HG02840 (cell line): ENCODE measurements around the gene PLA2G10.
"Not testable (repeated sequence)": the region's sequence is repeated elsewhere in the genome, so short reads cannot be mapped to it uniquely, and the experiment has no call there.

Experiments
- ATAC-seq: cut with Tn5 transposase; IDR thresholded peaks from one replicate; pipeline ENCODE4 v1.9.1; 2021; ENCODE audit warnings: mild to moderate bottlenecking, moderate library complexity, moderate number of reproducible peaks; ENCODE audit not compliant: unreplicated experiment, low FRiP score

The PLA2G10 gene

DNA sequence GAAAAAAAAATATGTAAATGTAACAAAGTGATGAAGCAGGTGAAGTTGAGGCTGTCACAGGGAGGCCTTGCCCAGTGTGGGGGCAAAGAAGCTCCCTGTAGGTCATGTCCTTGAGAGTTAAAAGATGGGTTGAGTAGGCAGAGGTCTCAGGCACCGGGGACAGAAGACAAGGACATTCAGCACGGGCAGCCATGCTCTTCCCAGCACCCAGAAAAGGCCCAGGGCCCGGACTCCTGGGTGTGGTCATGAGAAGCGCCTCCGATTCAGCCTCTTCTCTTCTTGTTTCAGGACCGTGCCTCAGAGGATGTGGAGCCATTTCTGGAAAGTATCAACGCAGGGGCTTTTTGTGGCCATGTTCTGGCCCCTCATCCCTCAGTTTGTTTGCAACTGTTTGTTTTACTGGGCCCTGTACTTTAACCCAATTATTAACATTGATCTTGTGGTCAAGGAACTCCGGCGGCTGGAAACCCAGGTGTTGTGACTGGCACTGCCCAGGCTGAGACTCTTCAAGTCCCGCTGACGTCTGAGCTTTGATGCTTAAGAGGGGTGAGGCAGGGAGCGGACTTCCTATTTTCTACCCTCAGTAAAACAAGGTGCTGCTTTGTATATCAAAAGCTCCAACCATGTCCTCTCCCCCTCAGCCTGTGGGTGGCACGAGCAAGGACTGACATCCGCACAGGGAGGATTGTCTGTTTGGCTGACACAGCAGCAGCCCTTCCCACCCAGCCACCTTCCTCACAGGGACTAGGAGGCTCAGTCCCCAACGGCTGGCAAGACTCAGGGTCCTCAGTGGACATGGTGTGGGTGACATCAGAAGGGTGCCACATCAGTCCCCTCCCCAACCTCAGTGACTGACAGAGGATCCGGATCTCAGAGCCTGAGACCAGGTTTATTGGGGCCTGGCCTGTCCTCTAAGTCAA is 26.5 kb downstream of the PLA2G10 start:
- ATAC-seq, result no peak

DNA sequence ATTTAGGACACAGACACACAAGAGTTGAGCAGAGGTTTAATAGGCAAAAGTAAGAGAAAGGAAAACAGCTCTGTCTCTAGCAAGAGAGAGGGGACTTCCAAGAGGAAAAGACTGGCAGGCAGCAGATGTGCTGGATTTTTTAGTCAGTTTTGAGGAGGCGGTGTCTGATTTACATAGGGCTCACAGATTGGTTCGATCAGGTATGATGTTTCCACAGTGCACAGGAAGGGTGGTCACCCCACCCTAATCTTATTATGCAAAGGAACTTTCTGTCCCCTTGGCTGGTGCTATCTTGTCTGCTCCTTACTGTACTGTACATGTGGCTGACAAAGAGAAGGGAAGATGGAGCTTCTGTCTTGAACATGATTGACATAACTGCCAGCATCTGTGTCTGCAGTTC is 36.0 kb downstream of the PLA2G10 start:
- ATAC-seq, result peak; percentile 75

DNA sequence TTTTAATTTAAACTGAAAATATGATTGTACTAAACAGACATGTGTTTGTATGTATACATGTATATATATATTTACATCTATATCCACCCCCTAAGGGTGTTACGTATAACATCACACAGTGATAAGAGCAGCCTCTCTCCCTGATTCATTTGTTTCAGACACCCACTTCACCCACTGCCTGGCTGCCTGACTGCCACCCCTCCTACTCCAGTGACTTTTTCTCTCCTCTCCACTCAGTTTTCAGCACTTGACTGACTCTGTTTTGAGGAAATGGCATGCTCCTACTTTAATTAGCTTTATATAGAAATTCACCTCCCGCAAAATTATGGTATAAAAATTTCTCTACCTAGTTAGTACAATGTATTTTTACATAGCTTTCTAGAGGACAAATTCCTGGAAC is 41.4 kb downstream of the PLA2G10 start:
- ATAC-seq, result no peak

DNA sequence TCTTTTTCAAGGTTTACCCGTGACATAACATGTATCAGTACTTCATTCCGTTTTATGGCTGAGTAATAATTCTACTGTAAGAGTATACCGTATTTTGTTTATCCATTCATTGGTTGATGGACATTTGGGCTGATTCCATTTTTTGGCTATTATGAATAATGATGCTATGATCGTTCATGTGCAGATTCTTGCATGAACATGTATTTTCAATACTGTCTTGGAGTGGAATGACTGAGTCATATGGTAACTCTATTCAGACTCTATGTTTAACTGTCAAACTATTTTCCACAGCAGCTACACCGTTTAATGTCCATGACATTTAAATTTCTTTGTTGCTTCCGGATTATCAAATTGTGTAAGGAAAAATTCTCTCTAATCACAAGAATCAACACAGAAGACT is 43.5 kb downstream of the PLA2G10 start:
- ATAC-seq, result no peak

DNA sequence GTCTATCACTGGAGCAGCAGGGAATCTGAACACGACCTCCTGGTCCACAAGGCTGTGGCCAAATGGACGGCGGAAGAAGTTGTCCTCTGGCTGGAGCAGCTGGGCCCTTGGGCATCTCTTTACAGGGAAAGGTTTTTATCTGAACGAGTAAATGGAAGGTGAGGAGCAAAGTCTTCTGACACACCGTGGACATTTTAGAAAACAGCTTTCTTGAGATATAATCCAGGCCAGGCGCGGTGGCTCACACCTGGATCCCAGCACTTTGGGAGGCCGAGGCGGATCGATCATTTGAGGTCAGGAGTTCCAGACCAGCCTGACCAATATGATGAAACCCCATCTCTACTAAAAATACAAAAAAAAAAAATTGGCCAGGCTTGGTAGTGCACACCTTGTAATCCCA is 44.3 kb downstream of the PLA2G10 start:
- ATAC-seq, result no peak

DNA sequence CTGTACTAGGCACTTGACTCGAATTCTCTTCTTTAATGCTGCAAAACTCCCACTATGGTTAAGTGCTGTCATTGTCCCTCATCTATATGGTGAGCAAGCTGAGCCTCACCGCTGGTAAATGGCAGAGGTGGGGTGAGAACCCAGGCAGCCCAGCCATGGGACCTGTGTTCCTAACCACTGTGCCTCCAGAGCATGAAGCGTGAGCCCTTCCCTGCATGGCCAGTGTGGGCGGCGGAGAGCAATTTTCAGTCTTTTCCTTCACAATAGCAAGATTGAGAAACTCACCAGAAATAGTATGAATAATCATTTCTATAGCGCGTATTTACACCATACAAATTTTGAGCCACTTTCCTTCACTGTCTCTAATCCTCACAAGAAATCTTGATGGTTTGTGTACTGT is 52.2 kb downstream of the PLA2G10 start:
- ATAC-seq, result no peak

DNA sequence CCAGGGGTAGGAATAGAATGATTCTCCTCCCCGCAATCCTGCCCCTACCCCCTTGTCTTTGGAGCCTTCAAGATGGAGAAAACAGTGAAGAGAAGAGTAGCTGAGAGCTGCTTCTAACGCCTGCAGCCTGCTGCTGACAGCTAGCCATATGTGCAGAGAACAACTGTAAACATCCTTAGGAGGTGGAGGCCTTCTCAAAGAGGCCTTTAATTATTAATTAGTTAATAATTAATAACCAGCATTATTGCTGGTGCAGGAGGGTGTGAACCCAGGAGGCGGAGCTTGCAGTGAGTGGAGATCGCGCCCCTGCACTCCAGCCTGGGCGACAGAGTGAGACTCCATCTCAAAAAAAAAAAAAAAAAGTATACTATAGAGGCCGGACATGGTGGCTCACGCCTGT is 52.9 kb downstream of the PLA2G10 start:
- no peak for ATAC-seq

DNA sequence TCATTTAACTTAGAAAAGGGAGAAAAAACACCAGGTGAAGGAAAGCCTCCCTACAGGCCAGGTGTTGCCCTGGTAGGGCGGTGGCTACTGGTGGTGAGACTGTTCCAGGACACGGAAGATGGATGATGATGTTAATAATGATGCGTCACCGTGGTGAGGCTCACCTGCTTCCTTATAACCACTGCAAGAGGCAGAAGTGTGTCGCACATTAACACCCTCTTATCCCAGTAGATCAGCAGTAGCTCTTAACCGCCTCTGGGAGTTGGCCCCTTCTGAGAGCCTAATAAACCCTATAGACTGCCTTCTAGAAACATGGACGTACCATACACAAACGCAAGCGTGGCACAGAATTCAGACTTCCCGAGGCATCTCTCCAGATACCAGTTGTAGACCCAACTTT is 53.6 kb downstream of the PLA2G10 start:
- ATAC-seq, result no peak

DNA sequence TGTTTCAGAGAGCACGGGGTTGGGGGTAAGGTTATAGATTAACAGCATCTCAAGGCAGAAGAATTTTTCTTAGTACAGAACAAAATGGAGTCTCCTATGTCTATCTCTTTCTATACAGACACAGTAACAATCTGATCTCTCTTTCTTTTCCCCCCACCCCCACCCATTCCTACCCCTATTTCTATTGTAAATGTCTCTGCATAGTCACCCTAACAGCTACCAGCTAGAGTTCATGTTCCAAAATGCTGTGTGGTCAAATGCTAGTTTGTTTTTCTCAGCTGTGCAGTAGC is 57.2 kb downstream of the PLA2G10 start:
- not testable (repeated sequence) for ATAC-seq

DNA sequence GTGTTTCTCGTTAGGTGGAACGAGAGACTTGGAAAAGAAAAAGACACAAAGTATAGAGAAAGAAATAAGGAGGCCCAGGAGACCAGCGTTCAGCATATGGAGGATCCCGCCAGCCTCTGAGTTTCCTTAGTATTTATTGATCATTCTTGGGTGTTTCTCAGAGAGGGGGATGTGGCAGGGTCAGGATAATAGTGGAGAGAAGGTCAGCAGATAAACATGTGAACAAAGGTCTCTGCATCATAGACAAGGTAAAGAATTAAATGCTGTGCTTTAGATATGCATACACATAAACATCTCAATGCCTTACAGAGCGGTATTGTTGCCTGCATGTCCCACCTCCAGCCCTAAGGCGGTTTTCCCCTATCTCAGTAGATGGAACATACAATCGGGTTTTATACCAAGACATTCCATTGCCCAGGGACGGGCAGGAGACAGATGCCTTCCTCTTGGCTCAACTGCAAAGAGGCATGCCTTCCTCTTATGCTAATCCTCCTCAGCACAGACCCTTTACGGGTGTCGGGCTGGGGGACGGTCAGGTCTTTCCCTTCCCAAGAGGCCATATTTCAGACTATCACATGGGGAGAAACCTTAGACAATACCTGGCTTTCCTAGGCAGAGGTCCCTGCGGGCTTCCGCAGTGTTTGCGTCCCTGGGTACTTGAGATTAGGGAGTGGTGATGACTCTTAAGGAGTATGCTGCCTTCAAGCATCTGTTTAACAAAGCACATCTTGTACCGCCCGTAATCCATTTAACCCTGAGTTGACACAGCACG is 57.7 kb downstream of the PLA2G10 start:
- not testable (repeated sequence) for ATAC-seq

DNA sequence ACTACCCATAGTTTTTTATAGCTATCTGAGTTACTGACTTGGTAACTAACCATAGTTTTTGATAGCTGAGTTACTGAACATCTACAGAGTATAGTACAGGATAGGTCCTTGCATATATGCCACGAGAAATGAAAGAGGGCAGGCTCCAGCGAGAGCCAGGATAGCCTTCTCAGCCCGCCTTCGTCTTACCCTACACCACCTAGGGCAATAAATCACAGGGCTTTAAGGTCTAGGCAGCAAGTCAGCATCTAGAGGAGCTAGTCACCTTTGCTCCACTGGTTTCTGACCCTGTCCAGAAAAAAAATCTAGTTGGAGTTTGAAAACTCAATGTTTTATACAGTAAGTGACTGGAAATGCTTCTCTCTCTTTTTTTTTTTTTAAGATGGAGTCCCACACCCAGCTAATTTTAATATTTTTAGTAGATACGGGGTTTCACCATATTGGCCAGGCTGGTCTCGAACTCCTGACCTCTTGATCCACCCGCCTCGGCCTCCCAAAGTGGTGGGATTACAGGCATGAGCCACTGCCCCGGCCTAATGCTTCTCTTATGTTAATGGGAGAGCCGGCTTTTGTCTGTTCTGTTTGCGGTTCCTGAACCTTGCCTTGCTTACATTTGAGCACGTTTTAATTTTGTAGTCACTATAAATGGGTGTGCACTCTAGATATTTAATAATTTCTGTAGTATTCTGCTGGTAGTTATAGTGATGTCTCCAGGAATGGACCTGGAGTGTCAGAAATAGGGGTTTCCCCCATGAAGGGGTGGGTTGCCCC is 58.5 kb downstream of the PLA2G10 start:
- no peak for ATAC-seq

DNA sequence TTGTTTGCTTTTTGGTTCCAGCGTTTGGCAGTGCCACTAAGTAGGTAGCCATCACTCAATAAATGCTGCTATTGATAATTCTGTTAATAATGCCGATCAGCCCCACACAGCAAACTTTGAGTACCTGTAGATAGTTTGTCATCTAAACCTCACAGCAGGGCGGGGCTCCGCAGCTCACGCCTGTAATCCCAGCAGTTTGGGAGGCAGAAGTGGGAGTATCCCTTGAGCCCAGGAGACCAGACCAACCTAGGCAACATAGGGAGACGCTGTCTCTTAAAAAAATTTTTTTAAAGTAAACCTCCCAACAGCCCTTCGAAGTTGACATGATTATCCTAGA is 59.8 kb downstream of the PLA2G10 start:
- ATAC-seq, result no peak

DNA sequence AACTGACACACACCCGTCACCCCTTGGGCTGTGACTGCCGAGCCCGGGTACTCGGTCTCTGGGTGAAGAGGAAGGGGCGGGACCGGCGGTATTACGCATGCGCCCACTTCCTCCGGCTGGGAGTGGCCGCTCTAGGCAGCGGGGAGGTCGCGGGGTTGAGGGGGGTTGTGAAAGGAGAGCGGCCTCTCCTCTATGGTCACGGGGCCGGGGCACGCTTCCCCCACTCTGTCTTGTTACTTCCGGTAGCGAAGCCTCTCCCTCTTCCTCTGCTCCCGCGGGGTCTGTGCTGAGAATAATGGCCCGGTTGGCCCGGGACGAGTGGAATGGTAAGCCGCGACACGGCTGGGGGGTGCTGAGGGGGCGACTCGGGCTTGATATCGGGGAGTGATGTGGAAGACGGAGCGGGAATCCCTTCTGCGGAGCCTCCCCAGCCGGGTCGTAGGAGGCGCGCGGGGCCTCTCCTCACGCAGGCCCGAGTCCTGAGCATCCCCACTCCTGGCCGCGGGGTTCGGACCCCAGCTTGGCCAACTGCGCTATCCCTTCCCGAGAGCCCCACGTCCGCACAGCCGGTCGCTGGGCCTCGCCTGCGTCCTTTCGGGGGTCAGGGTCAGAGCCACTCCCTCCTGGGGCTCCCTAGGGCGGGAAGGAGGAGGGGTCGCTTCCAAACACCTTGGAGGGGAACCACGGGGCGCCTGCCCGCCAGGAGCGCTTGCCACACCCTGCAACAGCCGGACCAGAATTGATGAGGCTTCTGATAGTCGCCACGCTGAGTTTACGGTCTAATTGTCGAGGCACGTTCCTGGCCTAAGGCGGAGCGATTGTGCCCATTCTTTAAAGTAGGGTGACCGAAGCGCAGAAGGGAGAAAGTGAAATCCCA is 61.2 kb downstream of the PLA2G10 start, which contains the start of gene BFAR:
Gene BFAR, plus strand, starts transcription at position 259 of the 877 bp plus-strand sequence. CDS start 11,396 bp downstream, outside the sequence.
- ATAC-seq, result peak; percentile 82

DNA sequence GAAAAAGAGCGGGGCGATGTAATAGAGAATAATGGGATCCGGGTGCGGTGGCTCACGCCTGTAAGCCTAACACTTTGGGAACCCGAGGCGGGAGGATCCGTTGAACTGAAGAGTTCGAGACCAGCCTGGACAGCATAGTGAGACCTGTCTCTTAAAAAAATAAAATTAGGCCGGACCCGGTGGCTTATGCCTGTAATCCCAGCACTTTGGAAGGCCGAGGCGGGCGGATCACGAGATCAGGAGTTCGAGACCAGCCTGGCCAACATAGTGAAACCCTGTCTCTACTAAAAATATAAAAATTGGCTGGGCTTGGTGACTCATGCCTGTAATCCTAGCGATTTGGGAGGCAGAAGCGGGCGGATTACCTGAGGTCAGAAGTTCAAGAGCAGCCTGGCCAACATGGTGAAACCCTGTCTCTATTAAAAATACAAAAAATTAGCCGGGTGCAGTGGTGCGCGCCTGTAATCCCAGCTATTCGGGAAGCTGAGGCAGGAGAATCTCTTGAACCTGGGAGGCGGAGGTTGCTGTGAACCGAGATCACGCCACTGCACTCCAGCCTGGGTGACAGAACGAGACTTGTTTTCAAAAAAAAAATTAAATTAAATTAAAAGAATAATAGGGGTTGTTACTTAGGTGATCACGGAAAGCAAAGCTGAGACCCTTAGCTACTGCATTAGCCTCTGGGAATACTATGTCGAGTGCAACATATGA is 63.3 kb downstream of the PLA2G10 start:
- ATAC-seq, result not testable (repeated sequence)

DNA sequence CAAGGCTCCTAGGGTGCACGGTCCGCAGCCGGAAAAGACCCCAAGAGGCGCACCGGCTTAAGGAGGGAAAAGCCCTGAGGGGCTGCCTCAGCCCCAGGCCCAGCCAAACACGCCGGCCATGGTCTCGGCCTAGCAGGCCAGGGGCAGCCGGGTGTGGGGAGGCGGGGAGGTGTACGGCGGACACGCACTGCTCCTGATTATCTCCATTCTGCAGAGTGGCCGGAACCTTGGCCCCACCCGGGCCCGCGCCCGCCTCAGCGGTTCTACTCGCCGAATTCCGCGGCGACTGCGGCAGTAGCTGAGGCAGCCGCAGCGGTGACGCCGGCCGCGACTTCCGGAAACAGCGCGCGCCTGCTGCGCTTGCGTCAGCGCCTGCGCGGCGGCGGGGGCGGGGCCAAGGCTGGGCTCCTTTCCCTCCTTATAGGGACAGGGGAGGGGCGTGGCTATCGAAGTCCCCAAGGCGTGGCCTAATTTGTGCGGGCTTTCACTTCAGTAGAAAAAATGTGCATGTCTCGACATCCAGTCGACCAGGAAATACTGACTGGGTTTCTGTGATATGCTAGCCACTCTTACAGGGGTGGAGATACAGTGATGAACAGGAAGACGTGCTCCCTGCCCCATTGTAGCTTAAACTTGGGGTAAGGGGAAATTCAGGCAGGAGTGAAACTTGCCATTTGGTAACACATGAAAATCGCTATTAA is 64.0 kb downstream of the PLA2G10 start, which contains the start of gene PARN:
Gene PARN, minus strand, starts transcription at position 342 of the 701 bp plus-strand sequence. Its CDS starts 135 bp downstream, at position 207.
- peak; percentile 43 for ATAC-seq

DNA sequence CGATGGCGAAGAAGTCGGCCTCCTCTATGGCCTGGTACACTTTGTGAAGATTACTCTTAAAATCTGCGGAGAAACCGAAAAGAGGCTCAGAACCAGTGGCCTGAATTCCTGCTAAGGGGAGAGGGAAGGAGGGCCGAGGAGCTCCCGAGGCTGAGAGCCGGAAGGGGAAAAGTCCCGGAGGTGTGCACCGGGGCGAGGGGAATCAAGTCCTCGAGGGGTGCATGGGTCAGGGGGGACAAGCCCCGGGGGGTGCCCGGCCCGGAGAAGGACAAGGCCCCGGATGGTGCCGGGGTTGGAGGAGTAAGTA is 64.5 kb downstream of the PLA2G10 start:
- no peak for ATAC-seq

DNA sequence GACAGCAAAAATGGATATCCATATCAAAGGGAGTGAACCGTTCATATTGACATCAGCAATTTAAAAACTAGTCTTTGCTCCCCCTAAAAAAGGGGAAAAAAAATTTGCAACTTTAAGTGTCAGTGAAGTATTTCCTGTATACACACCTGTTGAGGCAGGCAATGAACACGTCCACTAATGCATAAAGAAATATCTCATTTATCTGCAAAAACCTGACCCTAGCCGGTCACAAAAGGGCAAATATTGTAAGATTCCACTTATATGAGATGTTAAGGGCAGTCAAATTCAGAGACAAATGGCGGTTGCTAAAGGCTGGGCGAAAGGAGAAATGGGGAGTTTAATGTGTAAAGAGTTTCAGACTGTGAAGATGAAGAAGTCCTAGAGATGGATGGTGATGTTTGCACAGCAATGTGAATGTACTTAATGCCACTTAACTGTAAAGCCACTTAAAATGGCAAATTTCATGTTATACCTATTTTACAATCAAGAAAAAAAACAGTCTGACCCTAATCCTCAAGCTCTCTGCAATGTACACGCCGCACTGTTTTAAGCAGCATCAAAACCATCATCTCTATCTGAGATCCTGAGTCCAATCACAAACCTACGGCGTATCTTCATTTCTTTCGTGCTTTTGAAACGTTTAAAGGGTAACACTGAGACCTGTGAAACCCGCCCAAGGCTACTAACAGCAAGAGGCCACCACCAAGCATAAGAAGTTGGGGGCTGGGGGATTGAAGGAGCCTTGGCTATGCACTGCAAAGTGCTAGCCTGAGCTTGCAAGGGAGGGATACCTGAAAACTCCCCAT is 65.1 kb downstream of the PLA2G10 start:
- ATAC-seq, result no peak

DNA sequence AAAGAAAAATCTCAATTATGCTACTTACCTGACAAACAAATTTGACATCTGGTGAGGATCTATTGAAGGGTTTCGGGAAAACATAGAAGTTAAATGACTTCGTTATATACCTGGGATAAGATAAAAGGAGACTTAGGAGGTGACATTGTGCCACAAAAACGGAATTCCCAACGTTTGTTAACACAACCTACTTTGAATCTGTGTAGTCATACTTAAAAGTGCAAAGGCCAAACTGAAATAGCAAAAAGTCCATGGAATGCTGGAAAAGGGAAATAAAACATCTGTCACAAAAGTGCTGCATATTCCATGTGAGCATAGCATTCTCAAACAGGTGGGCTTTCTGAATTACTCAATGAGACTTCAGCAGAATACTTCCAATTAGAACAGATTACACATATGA is 67.0 kb downstream of the PLA2G10 start:
- no peak for ATAC-seq
